Activated CD4-positive, alpha-beta T cell treated with anti-CD3 and anti-CD28 coated beads, Interleukin-2, amount 50 U/mL, for 4 hours (primary cell): ENCODE data around the gene PRR33.
"Not testable (repeated sequence)": the region's sequence is repeated elsewhere in the genome, so short reads cannot be mapped to it uniquely, and the experiment has no call there.

ENCODE experiments used
- DNase-seq, 2 experiments: peaks; one replicate each; pipeline ENCODE4 v3.0.0-alpha.2; 2020

The PRR33 gene

GRCh38 chr11:1888811-1889210, 2.9 kb downstream of the PRR33 start:
- no peak for DNase-seq

- no peak for DNase-seq
These were observed 3.3 kb downstream of the PRR33 start for GRCh38 chr11:1888347-1888753.

- no peak for DNase-seq
These were observed 4.0 kb downstream of the PRR33 start for GRCh38 chr11:1887451-1888346.

- DNase-seq = not testable (repeated sequence)
These were observed 5.1 kb downstream of the PRR33 start for GRCh38 chr11:1886551-1886950.

- no peak for DNase-seq
These were observed 7.4 kb downstream of the PRR33 start for GRCh38 chr11:1884303-1884700.

- no peak for DNase-seq
These were observed 8.1 kb downstream of the PRR33 start for GRCh38 chr11:1883346-1884302.

- DNase-seq = peak; percentile 66 to 71
These were observed 9.1 kb downstream of the PRR33 start for GRCh38 chr11:1882265-1883238.

GRCh38 chr11:1881442-1882264, 10.0 kb downstream of the PRR33 start:
- no peak for DNase-seq

GRCh38 chr11:1880746-1881441, 10.8 kb downstream of the PRR33 start:
- DNase-seq = no peak

GRCh38 chr11:1879941-1880720, 11.6 kb downstream of the PRR33 start:
- DNase-seq = no peak

- DNase-seq = no peak
These were observed 12.3 kb downstream of the PRR33 start for GRCh38 chr11:1879342-1879940.

GRCh38 chr11:1878137-1879031, 13.3 kb downstream of the PRR33 start:
- DNase-seq = no peak

GRCh38 chr11:1877211-1878136, 14.2 kb downstream of the PRR33 start:
- no peak for DNase-seq

- DNase-seq = no peak
These were observed 15.2 kb downstream of the PRR33 start for GRCh38 chr11:1876361-1877063.

- DNase-seq = not testable (repeated sequence)
These were observed 15.8 kb downstream of the PRR33 start for GRCh38 chr11:1875851-1876301.

GRCh38 chr11:1875093-1875850, 16.4 kb downstream of the PRR33 start:
- DNase-seq = no peak
